Measurements from ENCODE around the gene SHISA4.
"Not testable (repeated sequence)": the region's sequence is repeated elsewhere in the genome, so short reads cannot be mapped to it uniquely, and the experiment has no call there.

SHISA4 gene, protein sequence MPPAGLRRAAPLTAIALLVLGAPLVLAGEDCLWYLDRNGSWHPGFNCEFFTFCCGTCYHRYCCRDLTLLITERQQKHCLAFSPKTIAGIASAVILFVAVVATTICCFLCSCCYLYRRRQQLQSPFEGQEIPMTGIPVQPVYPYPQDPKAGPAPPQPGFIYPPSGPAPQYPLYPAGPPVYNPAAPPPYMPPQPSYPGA

DNA sequence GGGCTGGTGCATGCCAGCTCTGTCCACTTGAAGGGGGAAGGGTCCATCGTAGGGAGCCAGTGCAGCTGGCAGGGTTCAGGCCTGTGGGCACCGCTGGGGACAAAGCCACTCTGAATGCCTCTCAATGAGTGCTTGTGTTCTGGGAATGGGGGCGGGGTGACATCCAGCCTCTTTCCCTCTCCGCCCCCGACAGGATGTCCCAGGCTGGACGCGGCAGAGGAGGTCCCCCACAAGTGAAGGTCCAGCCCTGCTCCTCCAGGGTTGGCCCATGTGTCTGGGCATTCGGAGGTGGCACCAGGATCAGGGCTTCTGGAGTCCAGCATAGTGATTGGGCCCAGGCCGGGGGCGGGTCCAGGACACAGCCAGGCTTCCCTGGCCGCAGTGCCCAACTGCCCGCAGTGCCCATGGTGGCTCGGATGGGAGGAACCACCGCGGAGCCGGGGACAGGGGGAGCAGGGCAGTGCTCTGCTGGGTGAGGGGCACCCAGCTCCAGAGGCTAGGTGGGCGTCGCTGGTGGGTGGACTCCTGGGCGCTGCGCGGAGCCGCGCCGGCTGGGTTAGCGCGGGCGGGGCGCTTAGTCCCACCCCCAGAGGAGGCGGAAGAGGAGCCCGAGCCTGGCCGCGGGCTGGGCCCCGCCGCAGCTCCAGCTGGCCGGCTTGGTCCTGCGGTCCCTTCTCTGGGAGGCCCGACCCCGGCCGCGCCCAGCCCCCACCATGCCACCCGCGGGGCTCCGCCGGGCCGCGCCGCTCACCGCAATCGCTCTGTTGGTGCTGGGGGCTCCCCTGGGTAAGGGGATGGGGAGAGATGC is at the start of gene SHISA4:
SHISA4 (plus strand) TSS at position 617 of the 808 bp plus-strand sequence; CDS start at position 714, 97 bp downstream.
- peak; percentile 41 for DNase-seq

- not testable (repeated sequence) for DNase-seq
These were observed 49.6 kb upstream of the SHISA4 start for GRCh38 chr1:201839089-201839488.

- no peak for DNase-seq
These were observed 48.6 kb upstream of the SHISA4 start for GRCh38 chr1:201840055-201840454.

- DNase-seq = no peak
These were observed 48.2 kb upstream of the SHISA4 start for GRCh38 chr1:201840490-201840889.

DNA sequence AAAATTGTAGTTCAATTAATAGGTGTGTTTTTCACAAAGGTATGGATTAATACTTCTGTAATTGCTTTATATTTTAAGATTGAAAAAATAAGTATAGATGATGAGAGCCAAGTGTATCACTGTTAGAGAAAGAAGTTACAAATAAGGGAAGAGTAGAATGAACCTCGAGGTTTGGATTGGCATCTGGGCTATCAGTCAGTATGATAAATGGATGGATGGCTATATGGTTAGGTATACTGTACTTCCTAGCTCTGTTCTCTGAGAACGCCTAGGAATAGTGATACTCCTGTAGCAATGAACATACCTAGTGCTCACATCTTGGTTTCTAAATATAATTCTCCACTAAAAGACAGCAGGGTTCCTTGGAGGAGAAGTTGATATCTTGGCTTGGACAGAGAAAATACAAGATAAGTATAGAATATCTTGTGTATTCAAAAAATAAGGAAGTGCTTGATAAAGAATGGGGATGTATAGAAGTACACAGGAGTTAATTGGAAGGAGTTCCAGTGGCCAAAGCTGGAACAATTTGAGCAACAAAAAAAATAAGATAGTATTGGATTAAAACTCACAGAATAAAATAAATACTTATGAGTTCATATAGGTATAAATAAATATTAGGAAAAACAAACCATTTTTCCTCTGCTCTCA is 47.3 kb upstream of the SHISA4 start:
- no peak for DNase-seq

GRCh38 chr1:201842472-201843027 is 46.1 kb upstream of the SHISA4 start:
- no peak for DNase-seq

- no peak for DNase-seq
These were observed 43.2 kb upstream of the SHISA4 start for GRCh38 chr1:201845331-201846083.

GRCh38 chr1:201847150-201847549 is 41.5 kb upstream of the SHISA4 start:
- no peak for DNase-seq

DNA sequence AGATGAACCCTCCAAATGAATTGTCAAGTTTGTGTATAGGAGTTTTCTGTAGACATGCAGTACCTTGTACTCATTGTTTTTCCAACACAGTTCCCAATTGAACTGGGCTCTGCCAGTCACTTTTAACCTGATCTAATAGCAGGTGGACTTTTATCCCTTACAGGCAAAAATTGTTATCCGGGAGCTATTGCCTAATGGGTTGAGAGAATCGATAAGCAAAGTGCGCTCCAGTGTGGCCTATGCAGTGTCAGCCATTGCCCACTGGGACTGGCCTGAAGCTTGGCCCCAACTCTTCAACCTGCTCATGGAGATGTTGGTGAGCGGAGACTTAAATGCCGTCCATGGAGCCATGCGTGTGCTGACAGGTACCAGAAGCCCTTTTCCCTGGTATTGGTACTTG is 40.5 kb upstream of the SHISA4 start:
- DNase-seq = no peak

DNA sequence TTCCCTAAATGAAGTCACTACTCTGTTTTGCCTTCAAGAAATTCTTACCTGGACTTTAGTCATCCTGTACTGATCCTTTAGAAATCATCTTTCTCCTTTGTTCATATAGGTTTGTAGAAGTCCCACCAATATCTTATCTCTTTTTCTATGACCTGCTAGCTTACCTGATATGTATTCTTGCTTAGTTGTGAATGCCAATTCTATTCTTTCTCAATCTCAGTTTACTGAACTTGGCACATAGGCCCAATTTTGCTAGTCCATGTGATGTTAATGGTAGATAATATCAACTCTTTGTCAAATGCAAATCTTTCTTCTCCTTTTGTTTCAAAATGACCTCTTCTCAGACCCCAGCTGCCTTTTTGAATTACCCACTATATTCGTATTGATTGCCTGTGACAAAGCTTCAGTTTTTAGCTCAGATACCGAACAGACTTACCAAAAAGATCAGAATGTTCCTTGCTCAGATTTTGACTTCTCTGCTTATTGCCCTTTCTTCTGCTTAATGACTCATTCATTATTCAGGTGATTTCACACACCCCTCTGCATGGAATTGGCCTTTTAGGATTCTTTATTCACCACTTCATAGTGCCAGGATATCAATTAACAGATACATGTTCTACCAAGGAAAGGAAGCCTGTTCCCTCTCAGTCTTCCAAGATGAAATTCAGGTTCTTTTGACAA is 39.2 kb upstream of the SHISA4 start:
- DNase-seq = no peak

GRCh38 chr1:201850053-201850397 is 38.7 kb upstream of the SHISA4 start:
- no peak for DNase-seq

GRCh38 chr1:201851949-201852348 is 36.7 kb upstream of the SHISA4 start:
- no peak for DNase-seq

- not testable (repeated sequence) for DNase-seq
These were observed 32.0 kb upstream of the SHISA4 start for GRCh38 chr1:201856722-201857121.

DNA sequence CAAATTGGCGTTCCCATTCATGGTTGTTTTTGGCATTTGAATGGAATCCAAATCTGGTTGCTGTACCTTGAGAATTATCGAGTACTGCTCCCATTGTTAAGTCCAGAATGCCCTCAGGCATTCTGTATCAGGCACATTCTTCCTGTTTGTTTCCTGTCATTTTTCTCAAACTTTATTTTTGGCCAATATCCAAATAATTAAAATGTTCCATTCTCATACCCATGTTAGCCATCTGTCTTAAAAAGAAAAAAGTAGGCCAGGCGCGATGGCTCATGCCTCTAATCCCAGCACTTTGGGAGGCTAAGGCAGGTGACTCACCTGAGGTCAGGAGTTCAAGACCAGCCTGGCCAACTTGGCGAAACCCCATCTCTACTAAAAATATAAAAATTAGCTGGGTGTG is 29.3 kb upstream of the SHISA4 start:
- no peak for DNase-seq

DNA sequence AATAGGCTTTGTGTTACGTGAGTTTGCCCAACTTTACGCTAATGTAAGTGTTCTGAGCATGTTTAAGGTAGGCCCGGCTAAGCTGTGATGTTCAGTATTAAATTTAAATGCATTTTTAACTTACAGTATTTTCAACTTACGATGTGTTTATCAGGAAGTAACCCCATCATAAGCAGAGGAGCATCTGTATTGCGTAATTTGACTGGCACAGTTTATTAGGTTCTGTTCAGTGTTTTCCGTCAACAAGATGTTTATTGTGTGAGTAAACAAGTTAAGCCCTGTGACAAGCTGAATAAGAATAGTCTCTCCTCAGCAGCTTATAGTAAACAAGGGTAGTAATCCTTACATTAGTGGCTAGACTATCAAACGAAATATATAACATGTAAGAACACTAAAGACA is 27.2 kb upstream of the SHISA4 start:
- no peak for DNase-seq

DNA sequence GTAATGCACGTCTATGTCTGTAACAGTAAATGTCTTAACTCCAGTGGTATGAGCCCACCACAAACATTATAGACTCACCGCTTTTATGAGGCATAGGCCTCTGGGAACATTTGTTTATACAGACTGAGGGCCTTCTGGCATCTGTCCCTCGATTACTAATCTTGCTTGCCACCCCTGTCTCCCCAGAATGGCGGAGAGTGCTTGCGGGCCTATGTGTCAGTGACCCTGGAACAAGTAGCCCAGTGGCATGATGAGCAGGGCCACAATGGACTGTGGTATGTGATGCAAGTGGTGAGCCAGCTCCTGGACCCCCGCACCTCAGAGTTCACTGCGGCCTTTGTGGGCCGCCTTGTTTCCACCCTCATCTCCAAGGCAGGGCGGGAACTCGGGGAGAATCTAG is 18.3 kb upstream of the SHISA4 start:
- no peak for DNase-seq

DNA sequence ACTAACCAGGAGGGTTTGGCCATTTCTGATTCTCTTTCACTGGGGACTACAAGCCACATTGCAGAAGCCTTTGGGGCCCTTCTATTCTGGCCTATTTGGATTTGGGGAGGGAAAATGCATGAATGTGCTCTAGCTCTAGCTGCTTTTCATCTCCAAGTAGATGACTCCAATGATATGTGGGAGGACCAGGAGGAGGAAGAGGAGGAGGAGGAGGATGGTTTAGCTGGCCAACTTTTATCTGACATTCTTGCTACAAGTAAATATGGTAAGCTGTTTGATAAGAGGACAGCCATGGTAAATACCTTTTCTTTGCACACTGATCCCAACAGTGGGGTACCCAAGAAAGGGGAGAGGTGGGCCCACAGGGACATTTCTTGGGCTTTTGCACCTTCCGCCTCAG is 14.0 kb upstream of the SHISA4 start:
- DNase-seq = no peak

DNA sequence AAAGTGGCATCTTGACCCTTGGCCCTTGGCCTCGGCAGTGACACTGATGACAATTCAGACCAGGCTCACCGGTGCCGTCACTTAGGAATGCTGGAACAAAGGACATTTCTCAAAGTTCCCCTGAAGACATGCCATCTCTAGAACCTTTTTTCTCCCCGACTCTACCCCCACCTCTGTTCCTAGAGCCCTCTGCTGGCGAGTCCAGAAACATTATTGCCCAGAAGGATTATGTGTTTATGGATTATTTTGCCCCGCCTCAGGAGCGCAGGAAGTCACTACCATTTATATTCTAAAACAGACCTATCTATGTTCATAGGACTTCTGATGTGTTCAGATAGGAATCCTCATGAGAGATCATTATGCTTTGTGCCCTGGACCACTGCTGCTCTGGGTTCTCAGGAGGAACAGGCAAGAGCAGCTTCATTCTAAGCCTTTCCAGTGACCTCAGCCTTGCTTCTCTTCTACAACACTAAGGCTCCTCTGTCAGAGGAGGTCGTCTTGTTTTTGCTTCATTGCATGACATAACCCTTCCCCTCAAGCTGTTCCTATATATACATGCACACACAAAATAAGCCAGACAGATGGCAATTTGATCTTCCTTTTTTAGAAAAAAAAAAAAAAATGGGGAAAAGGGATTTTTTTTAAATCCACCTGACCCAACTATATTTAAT is 12.4 kb upstream of the SHISA4 start:
- DNase-seq = no peak

GRCh38 chr1:201877877-201878401 is 10.8 kb upstream of the SHISA4 start:
- DNase-seq = no peak

GRCh38 chr1:201880928-201881571 is 7.6 kb upstream of the SHISA4 start:
- DNase-seq = no peak

GRCh38 chr1:201881617-201882016 is 7.1 kb upstream of the SHISA4 start:
- no peak for DNase-seq

Measured in NCI-H1092 treated with DMSO at 0.1 percent for 48 hours (cell line).